ENCODE results near the gene SAC3D1.

DNA sequence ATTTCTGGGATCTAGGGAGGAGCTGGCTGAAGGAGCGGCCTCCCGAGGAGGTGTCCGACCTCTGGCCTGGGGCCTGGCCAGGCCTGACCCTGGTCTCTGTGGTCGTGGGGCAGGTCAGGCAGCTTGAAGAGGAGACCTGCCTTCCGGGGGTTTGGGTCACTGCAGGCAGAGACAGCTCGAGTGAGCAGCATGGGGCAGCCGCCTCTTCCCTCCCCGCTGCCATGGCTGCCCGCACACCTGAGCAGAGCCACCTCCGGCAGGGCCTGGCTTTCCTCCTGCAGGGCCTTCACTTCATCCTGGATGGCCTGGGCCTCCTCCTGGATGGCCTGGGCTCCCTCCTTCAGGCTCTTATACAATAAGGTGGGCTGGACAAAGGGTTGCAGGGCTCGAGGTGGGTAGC lies 25.3 kb downstream of the SAC3D1 start:
- TF ChIP-seq POLR2A (IDR thresholded peaks at IDR 0.05) = no peak
- TF ChIP-seq, protein P1, sequence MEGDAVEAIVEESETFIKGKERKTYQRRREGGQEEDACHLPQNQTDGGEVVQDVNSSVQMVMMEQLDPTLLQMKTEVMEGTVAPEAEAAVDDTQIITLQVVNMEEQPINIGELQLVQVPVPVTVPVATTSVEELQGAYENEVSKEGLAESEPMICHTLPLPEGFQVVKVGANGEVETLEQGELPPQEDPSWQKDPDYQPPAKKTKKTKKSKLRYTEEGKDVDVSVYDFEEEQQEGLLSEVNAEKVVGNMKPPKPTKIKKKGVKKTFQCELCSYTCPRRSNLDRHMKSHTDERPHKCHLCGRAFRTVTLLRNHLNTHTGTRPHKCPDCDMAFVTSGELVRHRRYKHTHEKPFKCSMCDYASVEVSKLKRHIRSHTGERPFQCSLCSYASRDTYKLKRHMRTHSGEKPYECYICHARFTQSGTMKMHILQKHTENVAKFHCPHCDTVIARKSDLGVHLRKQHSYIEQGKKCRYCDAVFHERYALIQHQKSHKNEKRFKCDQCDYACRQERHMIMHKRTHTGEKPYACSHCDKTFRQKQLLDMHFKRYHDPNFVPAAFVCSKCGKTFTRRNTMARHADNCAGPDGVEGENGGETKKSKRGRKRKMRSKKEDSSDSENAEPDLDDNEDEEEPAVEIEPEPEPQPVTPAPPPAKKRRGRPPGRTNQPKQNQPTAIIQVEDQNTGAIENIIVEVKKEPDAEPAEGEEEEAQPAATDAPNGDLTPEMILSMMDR (IDR thresholded peaks at IDR 0.05) = no peak

Measured in transverse colon (tissue), 3 donors.